ENCODE measurements around the gene NOM1.

DNA sequence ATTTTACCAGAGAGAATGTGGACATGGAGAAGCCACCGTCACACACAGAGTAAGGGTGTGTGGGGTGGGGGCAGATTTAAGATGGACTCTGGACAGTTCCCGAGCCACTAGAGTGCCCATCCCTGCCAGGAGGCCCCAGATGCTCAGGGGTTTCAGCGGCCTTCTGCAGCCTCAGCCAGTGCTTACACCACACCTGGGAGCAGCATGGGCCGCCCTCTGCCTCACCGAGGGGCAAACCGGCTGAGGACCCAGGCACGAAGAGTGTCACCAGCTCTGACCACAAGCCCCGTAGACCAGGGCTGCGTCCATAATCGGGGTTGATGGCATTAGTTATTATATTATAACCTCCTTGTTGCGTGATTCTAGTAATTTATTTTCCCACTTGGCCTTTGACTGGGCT lies 67.6 kb downstream of the NOM1 start:
- TF ChIP-seq, protein P1, sequence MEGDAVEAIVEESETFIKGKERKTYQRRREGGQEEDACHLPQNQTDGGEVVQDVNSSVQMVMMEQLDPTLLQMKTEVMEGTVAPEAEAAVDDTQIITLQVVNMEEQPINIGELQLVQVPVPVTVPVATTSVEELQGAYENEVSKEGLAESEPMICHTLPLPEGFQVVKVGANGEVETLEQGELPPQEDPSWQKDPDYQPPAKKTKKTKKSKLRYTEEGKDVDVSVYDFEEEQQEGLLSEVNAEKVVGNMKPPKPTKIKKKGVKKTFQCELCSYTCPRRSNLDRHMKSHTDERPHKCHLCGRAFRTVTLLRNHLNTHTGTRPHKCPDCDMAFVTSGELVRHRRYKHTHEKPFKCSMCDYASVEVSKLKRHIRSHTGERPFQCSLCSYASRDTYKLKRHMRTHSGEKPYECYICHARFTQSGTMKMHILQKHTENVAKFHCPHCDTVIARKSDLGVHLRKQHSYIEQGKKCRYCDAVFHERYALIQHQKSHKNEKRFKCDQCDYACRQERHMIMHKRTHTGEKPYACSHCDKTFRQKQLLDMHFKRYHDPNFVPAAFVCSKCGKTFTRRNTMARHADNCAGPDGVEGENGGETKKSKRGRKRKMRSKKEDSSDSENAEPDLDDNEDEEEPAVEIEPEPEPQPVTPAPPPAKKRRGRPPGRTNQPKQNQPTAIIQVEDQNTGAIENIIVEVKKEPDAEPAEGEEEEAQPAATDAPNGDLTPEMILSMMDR (IDR thresholded peaks at IDR 0.05), result no peak
- no peak for TF ChIP-seq POLR2A (IDR thresholded peaks at IDR 0.05)
